HG03280 (cell line): ENCODE measurements around the gene ZNF865.
A peak's percentile ranks its signal among the peaks of the same experiment; 100 is the strongest.

Source experiments
- ATAC-seq: cut with Tn5 transposase; IDR thresholded peaks from one replicate; pipeline ENCODE4 v1.9.1; 2021; ENCODE audit warnings: mild to moderate bottlenecking, moderate library complexity; ENCODE audit not compliant: unreplicated experiment

ZNF865 gene

GRCh38 chr19:55603581-55604292, 1.7 kb upstream of the ZNF865 start:
- no peak for ATAC-seq

- ATAC-seq = peak; percentile 79
Measured at GRCh38 chr19:55605207-55605636, 225 bp upstream of the ZNF865 start.

- ATAC-seq = no peak
Measured at GRCh38 chr19:55606471-55606787, 982 bp downstream of the ZNF865 start.

GRCh38 chr19:55606817-55607216, 1.4 kb downstream of the ZNF865 start:
- no peak for ATAC-seq

- ATAC-seq = no peak
Measured at GRCh38 chr19:55609326-55609725, 3.9 kb downstream of the ZNF865 start.

GRCh38 chr19:55611300-55611982, 6.0 kb downstream of the ZNF865 start:
- ATAC-seq = no peak

- ATAC-seq = no peak
Measured at GRCh38 chr19:55611983-55612645, 6.7 kb downstream of the ZNF865 start.

- no peak for ATAC-seq
Measured at GRCh38 chr19:55613396-55613795, 7.9 kb downstream of the ZNF865 start.

GRCh38 chr19:55613930-55614710, 8.7 kb downstream of the ZNF865 start:
- ATAC-seq = no peak

- no peak for ATAC-seq
Measured at GRCh38 chr19:55614711-55615542, 9.5 kb downstream of the ZNF865 start.

GRCh38 chr19:55615543-55616394, 10.3 kb downstream of the ZNF865 start:
- ATAC-seq = no peak

GRCh38 chr19:55616395-55616875, 11.0 kb downstream of the ZNF865 start:
- no peak for ATAC-seq

- ATAC-seq = no peak
Measured at GRCh38 chr19:55617426-55617825, 12.0 kb downstream of the ZNF865 start.

GRCh38 chr19:55618426-55618825, 13.0 kb downstream of the ZNF865 start:
- ATAC-seq = no peak

GRCh38 chr19:55619286-55619685, 13.8 kb downstream of the ZNF865 start:
- no peak for ATAC-seq

- no peak for ATAC-seq
Measured at GRCh38 chr19:55620410-55621204, 15.2 kb downstream of the ZNF865 start.

- no peak for ATAC-seq
Measured at GRCh38 chr19:55621205-55621672, 15.8 kb downstream of the ZNF865 start.

- no peak for ATAC-seq
Measured at GRCh38 chr19:55621673-55622231, 16.3 kb downstream of the ZNF865 start.
